Measurements from ENCODE around the gene PGLYRP2.
"Not testable (repeated sequence)": the region's sequence is repeated elsewhere in the genome, so short reads cannot be mapped to it uniquely, and the experiment has no call there.

The PGLYRP2 gene

GRCh38 chr19:15479391-15480345 lies at the start of gene PGLYRP2:
Gene PGLYRP2 (minus strand): TSS chr19:15479501. CDS start chr19:15479371, 130 bp downstream.
- no peak for DNase-seq (ENCODE audit: low read depth in 2 of 2)

- no peak for DNase-seq (ENCODE audit: low read depth in 2 of 2)
Observed at GRCh38 chr19:15527705-15528104, 48.4 kb upstream of the PGLYRP2 start.

- DNase-seq (ENCODE audit: low read depth in 2 of 2), result no peak
Observed at GRCh38 chr19:15526408-15526807, 47.1 kb upstream of the PGLYRP2 start.

- no peak for DNase-seq (ENCODE audit: low read depth in 2 of 2)
Observed at GRCh38 chr19:15525291-15525690, 46.0 kb upstream of the PGLYRP2 start.

GRCh38 chr19:15524781-15525180 lies 45.5 kb upstream of the PGLYRP2 start:
- no peak for DNase-seq (ENCODE audit: low read depth in 2 of 2)

GRCh38 chr19:15519433-15519976 lies 40.2 kb upstream of the PGLYRP2 start:
- DNase-seq (ENCODE audit: low read depth in 2 of 2), result no peak

GRCh38 chr19:15517778-15518177 lies 38.5 kb upstream of the PGLYRP2 start:
- no peak for DNase-seq (ENCODE audit: low read depth in 2 of 2)

- no peak for DNase-seq (ENCODE audit: low read depth in 2 of 2)
Observed at GRCh38 chr19:15516363-15516762, 37.1 kb upstream of the PGLYRP2 start.

- DNase-seq (ENCODE audit: low read depth in 2 of 2), result not testable (repeated sequence)
Observed at GRCh38 chr19:15515227-15515625, 35.9 kb upstream of the PGLYRP2 start.

GRCh38 chr19:15511671-15512424 lies 32.5 kb upstream of the PGLYRP2 start:
- no peak for DNase-seq (ENCODE audit: low read depth in 2 of 2)

GRCh38 chr19:15508035-15508710 lies 28.9 kb upstream of the PGLYRP2 start, which contains the start of gene CYP4F22:
Gene CYP4F22 (plus strand): TSS chr19:15508525. CDS start chr19:15525337, 16,812 bp downstream.
- DNase-seq (ENCODE audit: low read depth in 2 of 2), result peak in 1 of 2 donors; percentile 6

GRCh38 chr19:15507068-15508034 lies 28.1 kb upstream of the PGLYRP2 start:
- DNase-seq (ENCODE audit: low read depth in 2 of 2), result no peak

GRCh38 chr19:15506074-15506571 lies 26.8 kb upstream of the PGLYRP2 start:
- DNase-seq (ENCODE audit: low read depth in 2 of 2), result no peak

GRCh38 chr19:15502264-15502663 lies 23.0 kb upstream of the PGLYRP2 start:
- no peak for DNase-seq (ENCODE audit: low read depth in 2 of 2)

- no peak for DNase-seq (ENCODE audit: low read depth in 2 of 2)
Observed at GRCh38 chr19:15501596-15501995, 22.3 kb upstream of the PGLYRP2 start.

- DNase-seq (ENCODE audit: low read depth in 2 of 2), result no peak
Observed at GRCh38 chr19:15498910-15499309, 19.6 kb upstream of the PGLYRP2 start.

GRCh38 chr19:15498156-15498858 lies 19.0 kb upstream of the PGLYRP2 start:
- no peak for DNase-seq (ENCODE audit: low read depth in 2 of 2)

- DNase-seq (ENCODE audit: low read depth in 2 of 2), result no peak
Observed at GRCh38 chr19:15495151-15495550, 15.8 kb upstream of the PGLYRP2 start.

GRCh38 chr19:15488489-15489226 lies 9.4 kb upstream of the PGLYRP2 start:
- no peak for DNase-seq (ENCODE audit: low read depth in 2 of 2)
